Heart left ventricle (tissue), 13 donors: ENCODE measurements around the gene NUDT16.

ENCODE experiments used
- POLR2A ChIP-seq, 2 donors: fragments of 450-650 bp; IDR thresholded peaks; one replicate each; pipeline ENCODE4 v1.6.1; 2017; ENCODE audit warnings: antibody characterized with exemption in 2 of 2, mild to moderate bottlenecking in 2 of 2, moderate library complexity in 2 of 2
- TF ChIP-seq, protein P1 (sequence below), 12 donors: fragments of 200-600 bp; sonication (generic) in 4 of 12; IDR thresholded peaks; one replicate each; pipeline versions ENCODE4 v1.5.0 to v1.8.0; 2018 to 2022; ENCODE audit warnings: antibody characterized with exemption in 12 of 12, mild to moderate bottlenecking in 5 of 12
- donor health status: ischemic (EF 13 %, LVEDD 7.1; RV severe dilation, severe dysfunction).
- donor health status: DM: no; HTN: yes; CAD: no.
- donor health status: DM: no; HTN: no; CAD: no.
- donor health status: ischemic (EF 25% LVEDD 6.9; RV normal size, moderate dysfunction).
- donor health status: ischemic (EF 25% LVEDD 5.7; RV mildly dilated, moderate dysfunction).
- donor health status: ischemic (EF 35%, LVEDD 5.7; RV mildly dilated, moderate dysfunction).
- donor health status: nonischemic (EF 11% LVEDD 7.7; RV severe dilation, severe dysfunction).
- donor health status: DM: yes; HTN: yes; CAD: no.
- donor health status: PGD.
- donor health status: ischemic (EF 29% LVEDD 5.4; RV normal size, mild dysfunction).
- donor health status: nonischemic (EF 23%, LVEDD 6.1; RV moderate dilation, normal function).

DNA sequence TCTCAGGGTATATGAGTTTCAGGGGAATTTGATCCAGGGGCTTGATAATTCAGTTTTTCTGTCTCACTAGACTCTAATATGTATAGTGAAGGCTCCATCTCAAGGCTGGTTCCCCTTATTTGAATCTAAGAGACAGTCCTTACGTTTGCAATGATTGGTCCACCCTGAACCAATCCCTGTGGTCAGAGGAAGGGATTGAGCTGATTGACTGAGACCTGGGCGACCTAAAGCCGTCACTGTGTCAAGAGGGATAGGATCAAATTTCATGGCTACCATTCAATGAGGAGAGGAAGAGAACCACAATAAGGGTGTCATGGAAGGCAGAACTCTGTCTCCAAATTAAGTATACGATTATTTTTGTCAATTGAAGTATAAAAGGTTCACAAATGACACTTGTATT is 16.3 kb downstream of the NUDT16 start:
- TF ChIP-seq, protein P1, sequence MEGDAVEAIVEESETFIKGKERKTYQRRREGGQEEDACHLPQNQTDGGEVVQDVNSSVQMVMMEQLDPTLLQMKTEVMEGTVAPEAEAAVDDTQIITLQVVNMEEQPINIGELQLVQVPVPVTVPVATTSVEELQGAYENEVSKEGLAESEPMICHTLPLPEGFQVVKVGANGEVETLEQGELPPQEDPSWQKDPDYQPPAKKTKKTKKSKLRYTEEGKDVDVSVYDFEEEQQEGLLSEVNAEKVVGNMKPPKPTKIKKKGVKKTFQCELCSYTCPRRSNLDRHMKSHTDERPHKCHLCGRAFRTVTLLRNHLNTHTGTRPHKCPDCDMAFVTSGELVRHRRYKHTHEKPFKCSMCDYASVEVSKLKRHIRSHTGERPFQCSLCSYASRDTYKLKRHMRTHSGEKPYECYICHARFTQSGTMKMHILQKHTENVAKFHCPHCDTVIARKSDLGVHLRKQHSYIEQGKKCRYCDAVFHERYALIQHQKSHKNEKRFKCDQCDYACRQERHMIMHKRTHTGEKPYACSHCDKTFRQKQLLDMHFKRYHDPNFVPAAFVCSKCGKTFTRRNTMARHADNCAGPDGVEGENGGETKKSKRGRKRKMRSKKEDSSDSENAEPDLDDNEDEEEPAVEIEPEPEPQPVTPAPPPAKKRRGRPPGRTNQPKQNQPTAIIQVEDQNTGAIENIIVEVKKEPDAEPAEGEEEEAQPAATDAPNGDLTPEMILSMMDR (IDR thresholded peaks at IDR 0.05): no peak
- TF ChIP-seq POLR2A (IDR thresholded peaks at IDR 0.05): no peak
